ENCODE data around the gene MC3R. TPM values are rescaled to one million over a fixed set of nuclear protein-coding genes. Genes with fewer than 3 reads are reported as not detected.

Gene MC3R
- total and polyA plus RNA-seq, 2 of the 8 experiments (the other 6 are each of a cell fraction or from before 2014, with no cell fraction given) = not detected

- Histone ChIP-seq H4K8ac (ENCODE audit: extremely low read depth, insufficient read depth, low read length) (no peak overlapping the region), H2AK5ac (ENCODE audit: low read depth, low read length) (no peak overlapping the region), H3K36me3 (ENCODE audit: control insufficient read depth in 2 of 4, insufficient read depth in 4 of 4, low read length in 3 of 4) (no peaks in the 10 kb centered on the region), H2BK12ac (ENCODE audit: low read depth, low read length) (no peak overlapping the region), H2BK20ac (ENCODE audit: low read length) (no peak overlapping the region), H2AFZ (ENCODE audit: low read length) (no peak overlapping the region), H3K23me2 (ENCODE audit: low read depth, low read length) (no peaks in the 10 kb centered on the region), H3K4me1 (replicated peaks in 1 of 4; ENCODE audit: control insufficient read depth in 3 of 4, insufficient read depth in 4 of 4, low read length in 3 of 4) (no peaks in the 10 kb centered on the region), H3K9ac (replicated peaks in 1 of 4; ENCODE audit: extremely low read depth in 1 of 4, low read depth in 3 of 4, low read length in 3 of 4) (no peak overlapping the region), H3K14ac (ENCODE audit: insufficient read length) (no peak overlapping the region), H2BK15ac (ENCODE audit: low read length) (no peak overlapping the region), H3K56ac (replicated peaks; ENCODE audit: insufficient read length, low read depth, low read length) (no peak overlapping the region), H3K27me3 (replicated peaks in 1 of 4; ENCODE audit: control insufficient read depth in 3 of 4, extremely low read depth in 1 of 4, insufficient read depth in 3 of 4, low read length in 3 of 4) (no peaks in the 10 kb centered on the region), H3K18ac (ENCODE audit: extremely low read depth, low read length) (no peak overlapping the region), H2BK5ac (ENCODE audit: low read depth, low read length) (no peak overlapping the region), H2BK120ac (replicated peaks; ENCODE audit: low read depth, low read length) (no peak overlapping the region), H3K4me2 (ENCODE audit: insufficient read depth in 1 of 2, low read depth in 2 of 2, low read length in 2 of 2) (no peak overlapping the region), H4K20me1 (replicated peaks in 1 of 2; ENCODE audit: control insufficient read depth in 1 of 2, insufficient read depth in 2 of 2, low read length in 2 of 2) (no peaks in the 10 kb centered on the region), H3K27ac (ENCODE audit: low read depth, low read length) (no peak overlapping the region), H3K9me3 (ENCODE audit: insufficient read depth in 2 of 2, low read depth in 1 of 2, low read length in 1 of 2) (peaks cover 52 to 77% of the 10 kb centered on the region in 2 experiments), H3K23ac (ENCODE audit: insufficient read length) (no peak overlapping the region), H3K79me2 (ENCODE audit: control insufficient read depth in 1 of 2, insufficient read depth in 2 of 2, low read length in 2 of 2) (no peaks in the 10 kb centered on the region), H3K79me1 (ENCODE audit: low read depth, low read length) (no peaks in the 10 kb centered on the region), H4K91ac (replicated peaks; ENCODE audit: insufficient read length, low read length) (no peak overlapping the region), H3K4ac (replicated peaks; ENCODE audit: insufficient read length, low read depth, low read length) (no peak overlapping the region), H3K4me3 (ENCODE audit: extremely low read depth in 1 of 4, insufficient read depth in 2 of 4, low read depth in 3 of 4, low read length in 4 of 4) (no peak overlapping the region), H4K5ac (ENCODE audit: insufficient read length, low read depth, low read length) (no peak overlapping the region)
- ChIA-PET CTCF (ENCODE audit: partially characterized antibody) (no interaction called here), POLR2A (ENCODE audit: partially characterized antibody) (no interaction called here)
- DNase-seq (ENCODE audit: low read depth in 1 of 2, low spot score in 2 of 2) (no peak), FAIRE-seq (no peak)
- 70% methylated on average over 2 of the region's 2 CpGs; no CpG with 5 or more reads in 1 of the 2 experiments for WGBS, 2 experiments (ENCODE audit: extremely low coverage in 1 of 2, insufficient coverage in 1 of 2, insufficient read length in 1 of 2, insufficient replicate concordance in 2 of 2, low coverage in 1 of 2, low lambda C conversion rate in 2 of 2, missing lambda C conversion rate in 1 of 2)
- no peak for TF ChIP-seq CHD7 (IDR thresholded peaks at IDR 0.05; ENCODE audit: insufficient replicate concordance, low read length)
Observed at GRCh38 chr20:56222945-56223344, 25.6 kb upstream of the MC3R start.
